HL-60 (cell line): ENCODE data around the gene SART3.

Source experiments
- GABPA ChIP-seq: IDR thresholded peaks from 2 replicates; pipeline ENCODE4 v1.6.1; 2012; ENCODE audit warnings: low read depth
- POLR2AphosphoS5 ChIP-seq: IDR thresholded peaks from 2 replicates; pipeline ENCODE4 v1.6.1; 2012; ENCODE audit warnings: low read depth
- TF ChIP-seq, protein P1 (sequence below): IDR thresholded peaks from 2 replicates; pipeline ENCODE4 v1.6.1; 2012; ENCODE audit warnings: low read depth; ENCODE audit not compliant: insufficient replicate concordance
- TF ChIP-seq, protein P2 (sequence below): IDR thresholded peaks from one replicate; pipeline ENCODE4 v1.5.1; 2011; ENCODE audit warnings: low read length, control low read depth, inconsistent platforms; ENCODE audit not compliant: insufficient read depth

DNA sequence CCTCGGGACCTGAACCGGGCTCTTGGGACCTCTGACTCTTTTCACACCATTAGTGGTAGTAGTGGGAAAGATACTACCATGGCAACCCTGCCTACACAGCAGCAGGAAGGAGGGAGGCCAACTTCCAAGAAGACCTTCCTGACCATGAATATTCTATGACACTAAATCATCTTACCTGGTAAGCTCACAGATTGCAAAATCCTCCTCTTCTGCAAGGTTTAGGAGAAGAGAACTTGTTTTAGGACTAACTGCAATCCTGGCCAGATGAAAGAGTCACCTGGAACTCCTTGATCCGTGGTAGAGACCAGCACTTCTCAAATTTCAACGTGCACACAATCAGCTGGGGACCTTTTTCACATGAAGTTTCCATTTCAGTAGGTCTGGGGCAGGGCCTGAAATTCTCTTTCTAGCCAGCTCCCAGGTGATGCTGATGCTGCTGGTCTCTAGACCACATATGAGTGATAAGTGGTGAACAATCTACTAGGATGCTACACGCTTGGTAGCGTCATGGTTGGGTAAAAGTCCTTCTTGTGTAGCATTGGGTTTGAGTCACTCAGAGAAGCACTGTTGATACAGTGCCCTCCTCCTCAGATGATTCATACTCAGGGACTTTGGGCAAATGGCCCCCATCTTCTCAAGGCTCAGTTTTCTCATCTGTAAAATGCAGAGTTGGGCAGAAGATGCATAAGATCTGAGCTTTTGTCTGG, 81.5 kb downstream of the SART3 start:
- TF ChIP-seq, protein P1, sequence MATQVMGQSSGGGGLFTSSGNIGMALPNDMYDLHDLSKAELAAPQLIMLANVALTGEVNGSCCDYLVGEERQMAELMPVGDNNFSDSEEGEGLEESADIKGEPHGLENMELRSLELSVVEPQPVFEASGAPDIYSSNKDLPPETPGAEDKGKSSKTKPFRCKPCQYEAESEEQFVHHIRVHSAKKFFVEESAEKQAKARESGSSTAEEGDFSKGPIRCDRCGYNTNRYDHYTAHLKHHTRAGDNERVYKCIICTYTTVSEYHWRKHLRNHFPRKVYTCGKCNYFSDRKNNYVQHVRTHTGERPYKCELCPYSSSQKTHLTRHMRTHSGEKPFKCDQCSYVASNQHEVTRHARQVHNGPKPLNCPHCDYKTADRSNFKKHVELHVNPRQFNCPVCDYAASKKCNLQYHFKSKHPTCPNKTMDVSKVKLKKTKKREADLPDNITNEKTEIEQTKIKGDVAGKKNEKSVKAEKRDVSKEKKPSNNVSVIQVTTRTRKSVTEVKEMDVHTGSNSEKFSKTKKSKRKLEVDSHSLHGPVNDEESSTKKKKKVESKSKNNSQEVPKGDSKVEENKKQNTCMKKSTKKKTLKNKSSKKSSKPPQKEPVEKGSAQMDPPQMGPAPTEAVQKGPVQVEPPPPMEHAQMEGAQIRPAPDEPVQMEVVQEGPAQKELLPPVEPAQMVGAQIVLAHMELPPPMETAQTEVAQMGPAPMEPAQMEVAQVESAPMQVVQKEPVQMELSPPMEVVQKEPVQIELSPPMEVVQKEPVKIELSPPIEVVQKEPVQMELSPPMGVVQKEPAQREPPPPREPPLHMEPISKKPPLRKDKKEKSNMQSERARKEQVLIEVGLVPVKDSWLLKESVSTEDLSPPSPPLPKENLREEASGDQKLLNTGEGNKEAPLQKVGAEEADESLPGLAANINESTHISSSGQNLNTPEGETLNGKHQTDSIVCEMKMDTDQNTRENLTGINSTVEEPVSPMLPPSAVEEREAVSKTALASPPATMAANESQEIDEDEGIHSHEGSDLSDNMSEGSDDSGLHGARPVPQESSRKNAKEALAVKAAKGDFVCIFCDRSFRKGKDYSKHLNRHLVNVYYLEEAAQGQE = no peak
- TF ChIP-seq, protein P2, sequence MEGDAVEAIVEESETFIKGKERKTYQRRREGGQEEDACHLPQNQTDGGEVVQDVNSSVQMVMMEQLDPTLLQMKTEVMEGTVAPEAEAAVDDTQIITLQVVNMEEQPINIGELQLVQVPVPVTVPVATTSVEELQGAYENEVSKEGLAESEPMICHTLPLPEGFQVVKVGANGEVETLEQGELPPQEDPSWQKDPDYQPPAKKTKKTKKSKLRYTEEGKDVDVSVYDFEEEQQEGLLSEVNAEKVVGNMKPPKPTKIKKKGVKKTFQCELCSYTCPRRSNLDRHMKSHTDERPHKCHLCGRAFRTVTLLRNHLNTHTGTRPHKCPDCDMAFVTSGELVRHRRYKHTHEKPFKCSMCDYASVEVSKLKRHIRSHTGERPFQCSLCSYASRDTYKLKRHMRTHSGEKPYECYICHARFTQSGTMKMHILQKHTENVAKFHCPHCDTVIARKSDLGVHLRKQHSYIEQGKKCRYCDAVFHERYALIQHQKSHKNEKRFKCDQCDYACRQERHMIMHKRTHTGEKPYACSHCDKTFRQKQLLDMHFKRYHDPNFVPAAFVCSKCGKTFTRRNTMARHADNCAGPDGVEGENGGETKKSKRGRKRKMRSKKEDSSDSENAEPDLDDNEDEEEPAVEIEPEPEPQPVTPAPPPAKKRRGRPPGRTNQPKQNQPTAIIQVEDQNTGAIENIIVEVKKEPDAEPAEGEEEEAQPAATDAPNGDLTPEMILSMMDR = no peak
- TF ChIP-seq POLR2AphosphoS5 (no peak), GABPA (no peak)
